H1 (cell line): Measurements from ENCODE around the gene COL5A1. TPM values are rescaled to one million over a fixed set of nuclear protein-coding genes. Genes with fewer than 3 reads are reported as not detected.

Source experiments
- CTCF ChIA-PET: fragments of 300-600 bp; sonication (Branson Sonifier 250); formaldehyde crosslinking; loops from one replicate; lab custom pipeline; 2021; ENCODE audit not compliant: partially characterized antibody; lab: Charles Lee
- POLR2A ChIA-PET: fragments of 300-600 bp; sonication (Branson Sonifier 250); formaldehyde crosslinking; loops from one replicate; lab custom pipeline; 2021; ENCODE audit warnings: inconsistent platforms; ENCODE audit not compliant: partially characterized antibody; lab: Charles Lee
- DNase-seq, 2 experiments: peaks; one replicate each; pipeline versions ENCODE4 v3.0.0 to v3.0.0-alpha.2; 2010 to 2022; ENCODE audit warnings: low spot score in 2 of 2, low read depth in 1 of 2, mixed read lengths in 1 of 2
- FAIRE-seq: peaks from 2 replicates; lab custom pipeline; 2011; peaks lifted over from hg19 to GRCh38; lab: Jason Lieb, UNC
- H2AFZ ChIP-seq: 2 replicates; pipeline ENCODE4 v1.8.1; 2012; ENCODE audit warnings: low read length, inconsistent platforms
- H2AK5ac ChIP-seq: 2 replicates; pipeline ENCODE4 v1.6.1; 2013; ENCODE audit warnings: low read depth, low read length
- H2BK120ac ChIP-seq: replicated peaks from 2 replicates; pipeline ENCODE3; 2013; ENCODE audit warnings: low read depth, low read length, inconsistent platforms
- H2BK12ac ChIP-seq: 2 replicates; pipeline ENCODE4 v1.6.1; 2013; ENCODE audit warnings: low read depth, low read length
- H2BK15ac ChIP-seq: 2 replicates; pipeline ENCODE4 v1.6.1; 2013; ENCODE audit warnings: low read length
- H2BK20ac ChIP-seq: 2 replicates; pipeline ENCODE4 v1.6.1; 2013; ENCODE audit warnings: low read length
- H2BK5ac ChIP-seq: 2 replicates; pipeline ENCODE4 v1.6.1; 2013; ENCODE audit warnings: low read depth, low read length
- H3K14ac ChIP-seq: 2 replicates; pipeline ENCODE4 v1.6.1; 2013; ENCODE audit warnings: inconsistent platforms; ENCODE audit not compliant: insufficient read length
- H3K18ac ChIP-seq: 2 replicates; pipeline ENCODE4 v1.6.1; 2013; ENCODE audit warnings: low read length; ENCODE audit errors: extremely low read depth
- H3K23ac ChIP-seq: 2 replicates; pipeline ENCODE4 v1.6.1; 2013; ENCODE audit warnings: inconsistent platforms; ENCODE audit not compliant: insufficient read length
- H3K23me2 ChIP-seq: 2 replicates; pipeline ENCODE4 v1.6.1; 2013; ENCODE audit warnings: low read depth, low read length
- H3K27ac ChIP-seq: 2 replicates; pipeline ENCODE4 v1.6.1; 2011; ENCODE audit warnings: low read depth, low read length, inconsistent platforms
- H3K27me3 ChIP-seq, 4 experiments: replicated peaks in 1 of 4; 1 replicate in 1 of 4; 2 replicates in 3 of 4; pipeline versions ENCODE4 v1.6.1 to v1.8.1; 2011 to 2013; ENCODE audit warnings: low read length in 3 of 4, mild to moderate bottlenecking in 3 of 4, inconsistent platforms in 2 of 4, mixed read lengths in 2 of 4, moderate library complexity in 1 of 4; ENCODE audit not compliant: control insufficient read depth in 3 of 4, insufficient read depth in 3 of 4; ENCODE audit errors: extremely low read depth in 1 of 4
- H3K36me3 ChIP-seq, 4 experiments: 2 replicates each; pipeline versions ENCODE4 v1.6.1 to v1.8.1; 2011 to 2013; ENCODE audit warnings: mild to moderate bottlenecking in 4 of 4, low read length in 3 of 4, moderate library complexity in 2 of 4, control low read depth in 1 of 4, inconsistent platforms in 1 of 4; ENCODE audit not compliant: insufficient read depth in 4 of 4, control insufficient read depth in 2 of 4
- H3K4ac ChIP-seq: replicated peaks from 2 replicates; pipeline ENCODE3; 2013; ENCODE audit warnings: low read length, low read depth, mixed read lengths, inconsistent platforms; ENCODE audit not compliant: insufficient read length
- H3K4me1 ChIP-seq, 4 experiments: replicated peaks in 1 of 4; 1 replicate in 1 of 4; 2 replicates in 3 of 4; pipeline versions ENCODE4 v1.6.1 to v1.8.1; 2011 to 2013; ENCODE audit warnings: low read length in 3 of 4, inconsistent platforms in 2 of 4, mixed read lengths in 1 of 4; ENCODE audit not compliant: insufficient read depth in 4 of 4, control insufficient read depth in 3 of 4
- H3K4me2 ChIP-seq, 2 experiments: 2 replicates each; pipeline versions ENCODE4 v1.6.1 to v1.8.1; 2011 to 2013; ENCODE audit warnings: low read depth in 2 of 2, low read length in 2 of 2, control low read depth in 1 of 2, inconsistent platforms in 1 of 2, mild to moderate bottlenecking in 1 of 2; ENCODE audit not compliant: insufficient read depth in 1 of 2
- H3K4me3 ChIP-seq, 4 experiments: fragments of 200-600, 300-600 bp in 1 of 4; sonication (generic), shearing (Covaris generic), sonication (Bioruptor Twin) in 1 of 4; 2 replicates each; pipeline versions ENCODE4 v1.5.1 to v1.8.1; 2011 to 2016; ENCODE audit warnings: low read length in 4 of 4, low read depth in 3 of 4, control low read depth in 2 of 4, inconsistent platforms in 2 of 4, mild to moderate bottlenecking in 2 of 4, mixed read lengths in 1 of 4, moderate library complexity in 1 of 4; ENCODE audit not compliant: insufficient read depth in 2 of 4; ENCODE audit errors: extremely low read depth in 1 of 4
- H3K56ac ChIP-seq: replicated peaks from 2 replicates; pipeline ENCODE3; 2013; ENCODE audit warnings: low read depth, mild to moderate bottlenecking, mixed read lengths, low read length, inconsistent platforms; ENCODE audit not compliant: insufficient read length
- H3K79me1 ChIP-seq: 2 replicates; pipeline ENCODE4 v1.6.1; 2013; ENCODE audit warnings: low read depth, low read length, control low read depth
- H3K79me2 ChIP-seq, 2 experiments: 2 replicates each; pipeline versions ENCODE4 v1.6.1 to v1.8.1; 2012 to 2013; ENCODE audit warnings: low read length in 2 of 2, mild to moderate bottlenecking in 2 of 2, inconsistent platforms in 1 of 2; ENCODE audit not compliant: insufficient read depth in 2 of 2, control insufficient read depth in 1 of 2
- H3K9ac ChIP-seq, 4 experiments: replicated peaks in 1 of 4; 1 replicate in 1 of 4; 2 replicates in 3 of 4; pipeline versions ENCODE4 v1.6.1 to v1.8.1; 2011 to 2013; ENCODE audit warnings: low read depth in 3 of 4, low read length in 3 of 4, control low read depth in 2 of 4, mild to moderate bottlenecking in 2 of 4, moderate library complexity in 2 of 4, inconsistent platforms in 1 of 4; ENCODE audit errors: extremely low read depth in 1 of 4
- H3K9me3 ChIP-seq, 2 experiments: 2 replicates each; pipeline versions ENCODE4 v1.6.1 to v1.8.1; 2012 to 2013; ENCODE audit warnings: mild to moderate bottlenecking in 2 of 2, moderate library complexity in 2 of 2, control low read depth in 1 of 2, inconsistent platforms in 1 of 2, low read depth in 1 of 2, low read length in 1 of 2, mixed read lengths in 1 of 2; ENCODE audit not compliant: insufficient read depth in 2 of 2
- H4K20me1 ChIP-seq, 2 experiments: replicated peaks in 1 of 2; 2 replicates each; pipeline versions ENCODE3 to v1.8.1; 2011 to 2013; ENCODE audit warnings: inconsistent platforms in 2 of 2, low read length in 2 of 2, mild to moderate bottlenecking in 1 of 2; ENCODE audit not compliant: insufficient read depth in 2 of 2, control insufficient read depth in 1 of 2
- H4K5ac ChIP-seq: 2 replicates; pipeline ENCODE4 v1.6.1; 2013; ENCODE audit warnings: low read length, low read depth, mixed read lengths, inconsistent platforms; ENCODE audit not compliant: insufficient read length
- H4K8ac ChIP-seq: 2 replicates; pipeline ENCODE4 v1.8.0; 2013; ENCODE audit warnings: mild to moderate bottlenecking, moderate library complexity, low read length, inconsistent platforms; ENCODE audit not compliant: insufficient read depth; ENCODE audit errors: extremely low read depth
- H4K91ac ChIP-seq: replicated peaks from 2 replicates; pipeline ENCODE3; 2013; ENCODE audit warnings: low read length, mixed read lengths, inconsistent platforms; ENCODE audit not compliant: insufficient read length
- BACH1 ChIP-seq: IDR thresholded peaks from 2 replicates; pipeline ENCODE4 v1.6.1; 2012; ENCODE audit warnings: low read length, improper control_type of control experiment
- CREB1 ChIP-seq: IDR thresholded peaks from 2 replicates; pipeline ENCODE4 v1.6.1; 2012; ENCODE audit warnings: inconsistent platforms
- EGR1 ChIP-seq: IDR thresholded peaks from 2 replicates; pipeline ENCODE4 v1.6.1; 2011; ENCODE audit warnings: low read depth, low read length, borderline replicate concordance
- KDM1A ChIP-seq: fragments of 200-600, 300-600 bp; sonication (generic); IDR thresholded peaks from 2 replicates; pipeline ENCODE4 v1.7.1; 2016; ENCODE audit warnings: mild to moderate bottlenecking, low read length, borderline replicate concordance
- POLR2AphosphoS5 ChIP-seq: IDR thresholded peaks from 2 replicates; pipeline ENCODE4 v1.6.1; 2011; ENCODE audit warnings: low read depth, low read length
- POU5F1 ChIP-seq: IDR thresholded peaks from 2 replicates; pipeline ENCODE4 v1.6.1; 2011; ENCODE audit warnings: low read depth, mild to moderate bottlenecking, low read length, moderate library complexity
- SIN3A ChIP-seq, 2 experiments: IDR thresholded peaks in 1 of 2; conservative IDR thresholded peaks in 1 of 2; 2 replicates each; pipeline ENCODE4 v1.6.1; 2011 to 2012; ENCODE audit warnings: low read length in 2 of 2, improper control_type of control experiment in 1 of 2, low read depth in 1 of 2, mild to moderate bottlenecking in 1 of 2
- TAF7 ChIP-seq: optimal IDR thresholded peaks from 2 replicates; pipeline ENCODE3; 2011; ENCODE audit warnings: low read depth, mild to moderate bottlenecking, inconsistent platforms, low read length, moderate library complexity, borderline replicate concordance
- TEAD4 ChIP-seq: IDR thresholded peaks from 2 replicates; pipeline ENCODE4 v1.6.1; 2012; ENCODE audit warnings: low read depth, low read length, inconsistent platforms, mixed read lengths
- WGBS, 2 experiments: shearing (Covaris generic) in 1 of 2; methylation state at CpG; one replicate each; pipeline versions ENCODE4 v1.1.6 to v1.1.7; 2013 to 2015; ENCODE audit warnings: low lambda C conversion rate in 2 of 2, mixed read lengths in 2 of 2, inconsistent platforms in 1 of 2, low coverage in 1 of 2, missing lambda C conversion rate in 1 of 2; ENCODE audit not compliant: insufficient replicate concordance in 2 of 2, insufficient coverage in 1 of 2, insufficient read length in 1 of 2; ENCODE audit errors: extremely low coverage in 1 of 2, missing lambda C conversion rate in 1 of 2; 5-methylcytosine and 5-hydroxymethylcytosine counted together
- polyA plus RNA-seq, 7 experiments: library from polyadenylated mRNA; depleted of rRNA in 3 of 7; stranded (reverse) in 5 of 7; unstranded in 2 of 7; fragments of >200 nt in 5 of 7; fragments of 200-250 nt in 2 of 7; gene quantifications; 1 replicate in 5 of 7; 2 replicates in 1 of 7; 4 replicates in 1 of 7; pipeline versions ENCODE4 v1.2.1 to v1.2.3, GENCODE V29; 2011 to 2013; ENCODE audit warnings: missing spikeins in 2 of 7, mixed read lengths in 2 of 7
- total RNA-seq: library from RNA; stranded (reverse); fragmentation: NEBNext Ultra II Directional; extraction: Animal tissue kit (Norgen Biotek cat#: 25700); gene quantifications from 2 replicates; pipeline ENCODE4 v1.2.1, GENCODE V29; 2021
- TF ChIP-seq, protein P1 (sequence below): IDR thresholded peaks from 2 replicates; pipeline ENCODE4 v1.6.1; 2012; ENCODE audit warnings: inconsistent platforms

Gene COL5A1
- total and polyA plus RNA-seq, 2 of the 8 experiments (the other 6 are each of a cell fraction or from before 2014, with no cell fraction given) = 3.8 to 12.0 TPM

DNA sequence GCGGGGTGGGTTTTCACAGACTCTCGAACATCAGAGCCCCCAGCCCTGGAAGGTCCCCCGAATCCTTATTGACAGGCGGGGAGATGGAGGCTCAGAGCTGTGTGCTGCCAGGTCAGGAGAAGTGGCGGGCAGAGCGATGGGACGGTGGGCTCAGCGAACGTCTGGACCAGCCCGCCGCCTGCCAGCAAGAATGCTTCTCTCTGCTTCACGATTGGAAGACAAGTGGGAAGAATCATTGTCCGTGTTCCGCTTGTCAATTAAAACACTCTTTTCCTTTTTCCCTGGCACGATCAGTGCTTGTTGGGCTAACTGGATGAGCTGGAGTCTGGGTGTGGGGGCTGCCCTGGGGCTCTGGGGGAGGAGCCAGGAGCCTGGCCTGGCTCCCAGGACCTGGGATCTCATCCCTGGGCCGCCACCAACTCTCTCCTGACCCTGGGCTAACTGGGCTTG is 1.6 kb downstream of the COL5A1 start:
- ChIA-PET CTCF (interaction anchor here (0.6 to 2.0 kb wide), 6 partner anchors 12 to 472 kb away, joined by 3 to 12 read pairs (median 4); no protein-coding TSS in a partner anchor), POLR2A (no interaction called here)
- Histone ChIP-seq H3K27me3 (peaks cover 0 to 10% (median 7%) of the 10 kb centered on the region in 4 experiments; a peak in 5 of 7 replicates), H2AFZ (no peak overlapping the region), H2BK5ac (no peak overlapping the region), H2BK20ac (no peak overlapping the region), H3K9ac (no peak overlapping the region), H2BK15ac (no peak overlapping the region), H3K79me2 (no peaks in the 10 kb centered on the region), H3K23ac (no peak overlapping the region), H3K4ac (no peak overlapping the region), H3K14ac (no peak overlapping the region), H3K4me1 (peaks cover 0 to 42% (median 16%) of the 10 kb centered on the region in 4 experiments; a peak in 6 of 7 replicates), H3K27ac (no peak overlapping the region), H3K18ac (no peak overlapping the region), H3K4me2 (peak overlapping the region; percentile 42 to 83), H3K9me3 (no peaks in the 10 kb centered on the region), H4K91ac (no peak overlapping the region), H3K23me2 (no peaks in the 10 kb centered on the region; the same call in 1 of the 2 replicates), H3K56ac (no peak overlapping the region), H2BK12ac (no peak overlapping the region), H3K4me3 (peak overlapping the region in 3 of 4 experiments; percentile 59 to 82 (median 64); a peak in 6 of 8 replicates), H2AK5ac (no peak overlapping the region), H3K36me3 (no peaks in the 10 kb centered on the region), H3K79me1 (peaks cover 3% of the 10 kb centered on the region; the same call in 1 of the 2 replicates), H4K5ac (no peak overlapping the region), H2BK120ac (no peak overlapping the region), H4K8ac (no peak overlapping the region), H4K20me1 (peaks cover 0 to 13% of the 10 kb centered on the region in 2 experiments)
- 37% methylated on average over 16 of the region's 16 CpGs; no CpG with 5 or more reads in 1 of the 2 experiments for WGBS, 2 experiments
- DNase-seq (no peak), FAIRE-seq (no peak)
- TF ChIP-seq SIN3A (conservative IDR thresholded peaks at IDR 0.05 in 1 of 2, IDR thresholded peaks at IDR 0.05 in 1 of 2; ENCODE audit: low read depth in 1 of 2, low read length in 2 of 2) (no peak), POLR2AphosphoS5 (no peak), BACH1 (no peak), EGR1 (no peak), POU5F1 (no peak), KDM1A (no peak), CREB1 (no peak), TEAD4 (no peak), TAF7 (no peak)
- TF ChIP-seq, protein P1, sequence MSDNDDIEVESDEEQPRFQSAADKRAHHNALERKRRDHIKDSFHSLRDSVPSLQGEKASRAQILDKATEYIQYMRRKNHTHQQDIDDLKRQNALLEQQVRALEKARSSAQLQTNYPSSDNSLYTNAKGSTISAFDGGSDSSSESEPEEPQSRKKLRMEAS = no peak
